Measurements from ENCODE around the gene CEP164. TPM values are rescaled to one million over a fixed set of nuclear protein-coding genes. Genes with fewer than 3 reads are reported as not detected.

Gene CEP164
- total RNA-seq, 2 experiments from 2014 or later = 29.3 to 32.6 TPM

DNA sequence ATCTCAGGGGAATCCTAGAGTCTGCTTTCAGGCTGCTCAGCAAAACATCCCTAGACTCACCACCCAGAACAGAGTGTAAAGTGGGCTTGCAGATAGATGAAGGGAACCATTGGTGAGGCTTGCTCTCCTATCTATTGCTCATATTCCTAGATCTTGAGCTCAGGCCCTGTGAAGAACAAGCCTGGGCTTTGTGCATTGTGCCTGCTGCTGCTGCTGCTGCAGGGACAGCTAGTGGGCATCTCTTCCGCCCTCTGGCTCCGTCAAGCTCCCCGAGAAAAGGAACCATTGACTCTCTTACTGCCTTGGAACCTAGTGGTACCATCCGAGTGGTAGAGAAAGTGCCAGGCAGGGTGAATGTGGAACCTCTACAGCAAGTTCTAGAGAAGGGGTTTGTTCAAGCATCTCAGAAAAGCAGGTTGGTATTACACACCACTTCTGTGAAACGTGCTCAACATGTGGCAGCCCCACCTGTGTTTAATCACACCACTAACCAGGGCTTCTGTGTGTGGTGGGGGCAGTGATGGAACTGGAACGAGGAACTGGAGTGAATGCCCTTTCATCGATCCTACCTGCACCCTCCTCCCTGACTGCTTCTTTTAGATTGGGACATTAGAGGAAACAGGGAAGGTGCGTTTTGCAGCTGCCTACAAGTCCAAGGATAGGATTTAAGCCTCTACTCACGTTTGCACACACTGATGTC is 32.1 kb upstream of the CEP164 start:
- H3K27ac Mint-ChIP-seq = no peak overlapping the region
- no peak for DNase-seq
- ChIA-PET POLR2A (no interaction called here), CTCF (no interaction called here)
- H3K36me3 Mint-ChIP-seq = peaks cover 1% of the 10 kb centered on the region
- H3K4me3 Mint-ChIP-seq = no peak overlapping the region
- H3K9me3 Mint-ChIP-seq = no peaks in the 10 kb centered on the region
- no peaks in the 10 kb centered on the region for H3K27me3 Mint-ChIP-seq
- peaks cover under 1% of the 10 kb centered on the region for H3K4me1 Mint-ChIP-seq (ENCODE audit: low read depth)
- intact Hi-C loops (cut with micrococcal nuclease) = no loop called here

DNA sequence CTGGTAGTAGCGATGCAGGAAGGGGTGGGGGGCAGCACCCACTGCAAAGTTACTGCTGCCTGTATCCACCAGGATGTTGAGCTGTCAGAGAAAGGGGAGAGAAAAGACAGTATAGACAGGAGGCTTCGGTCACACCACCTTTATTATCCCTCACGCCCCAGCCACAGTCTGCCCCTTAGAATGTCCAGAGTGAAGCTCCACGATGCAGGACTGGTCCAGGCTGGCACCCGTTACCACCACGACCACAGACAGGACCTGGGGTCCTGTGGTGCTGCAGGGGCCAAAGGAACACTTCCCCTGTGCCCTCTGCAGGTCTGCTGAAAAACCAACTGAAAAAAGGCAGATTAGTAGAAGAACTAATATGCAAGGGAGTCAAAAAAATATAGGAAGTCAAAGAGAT is 30.8 kb upstream of the CEP164 start:
- intact Hi-C loops (cut with micrococcal nuclease) = no loop called here
- ChIA-PET CTCF (no interaction called here), POLR2A (no interaction called here)
- peaks cover 6% of the 10 kb centered on the region for H3K4me1 Mint-ChIP-seq (ENCODE audit: low read depth)
- H3K27ac Mint-ChIP-seq = no peak overlapping the region
- H3K27me3 Mint-ChIP-seq = no peaks in the 10 kb centered on the region
- peaks cover 1% of the 10 kb centered on the region for H3K36me3 Mint-ChIP-seq
- H3K9me3 Mint-ChIP-seq = no peaks in the 10 kb centered on the region
- H3K4me3 Mint-ChIP-seq = no peak overlapping the region
- no peak for DNase-seq

- intact Hi-C loops (cut with micrococcal nuclease) = no loop called here
- Mint-ChIP-seq H3K36me3 (no peaks in the 10 kb centered on the region), H3K4me3 (no peak overlapping the region), H3K27ac (no peak overlapping the region), H3K27me3 (no peaks in the 10 kb centered on the region), H3K4me1 (ENCODE audit: low read depth) (peaks cover 6% of the 10 kb centered on the region), H3K9me3 (no peaks in the 10 kb centered on the region)
- ChIA-PET POLR2A (no interaction called here), CTCF (interaction anchor here (0.6 kb wide), 1 partner anchor 30 kb away, joined by 3 read pairs; the partner anchor contains the start of gene CEP164)
- no peak for DNase-seq
These were observed 29.5 kb upstream of the CEP164 start for GRCh38 chr11:117298195-117298594.

DNA sequence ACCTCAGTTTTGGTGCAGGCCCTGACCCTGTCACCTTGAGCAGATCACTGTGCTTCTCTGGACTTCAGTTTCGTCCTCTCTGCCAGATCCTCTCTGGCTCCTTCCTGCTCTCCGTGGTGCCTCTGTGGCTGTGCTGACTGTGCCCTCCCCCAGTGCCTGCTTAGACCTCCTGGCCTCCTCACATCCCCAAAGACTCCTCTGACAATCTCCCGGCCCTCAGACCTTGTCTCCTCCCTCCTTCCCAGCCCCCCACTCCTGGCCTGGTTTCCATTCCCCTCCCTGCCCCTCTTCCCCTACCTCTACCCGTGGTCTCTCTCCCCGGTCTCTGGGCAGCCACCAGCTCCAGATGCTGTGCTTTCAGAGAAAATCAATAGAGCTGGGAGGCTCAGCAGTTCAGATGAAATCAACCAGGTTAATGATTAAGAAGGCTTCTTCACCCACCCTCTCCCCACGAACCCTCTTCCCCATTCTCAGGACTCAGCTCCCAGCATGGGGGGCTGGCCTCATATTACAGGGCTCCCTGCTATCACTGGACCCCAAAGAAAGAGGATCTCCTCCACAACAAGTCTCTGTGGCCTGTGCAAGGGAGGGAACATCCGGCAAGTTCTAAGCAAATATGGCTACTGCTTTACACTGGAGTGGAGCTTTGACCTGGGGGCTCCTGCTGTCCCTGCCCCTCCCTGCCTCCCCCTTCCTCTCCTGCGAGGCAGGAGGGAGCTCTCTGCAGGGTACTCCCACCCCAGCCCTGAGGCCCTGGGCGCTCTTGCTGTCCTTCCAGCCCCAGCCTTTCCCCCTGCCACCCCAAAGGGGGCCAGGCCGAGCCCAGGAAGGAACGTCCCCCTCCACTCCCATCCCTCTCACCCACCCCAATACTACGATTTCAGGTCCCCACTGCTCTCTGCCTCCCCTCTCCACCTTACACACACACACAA is 28.0 kb upstream of the CEP164 start:
- POLR2A ChIA-PET = interaction anchor here (0.6 kb wide), 1 partner anchor 16 kb away, joined by 3 read pairs; no protein-coding TSS in a partner anchor
- CTCF ChIA-PET = no interaction called here
- Mint-ChIP-seq H3K36me3 (no peaks in the 10 kb centered on the region), H3K4me1 (ENCODE audit: low read depth) (peaks cover 6% of the 10 kb centered on the region), H3K4me3 (no peak overlapping the region), H3K27ac (no peak overlapping the region), H3K27me3 (no peaks in the 10 kb centered on the region), H3K9me3 (no peaks in the 10 kb centered on the region)
- intact Hi-C loops (cut with micrococcal nuclease) = no loop called here
- DNase-seq = no peak

DNA sequence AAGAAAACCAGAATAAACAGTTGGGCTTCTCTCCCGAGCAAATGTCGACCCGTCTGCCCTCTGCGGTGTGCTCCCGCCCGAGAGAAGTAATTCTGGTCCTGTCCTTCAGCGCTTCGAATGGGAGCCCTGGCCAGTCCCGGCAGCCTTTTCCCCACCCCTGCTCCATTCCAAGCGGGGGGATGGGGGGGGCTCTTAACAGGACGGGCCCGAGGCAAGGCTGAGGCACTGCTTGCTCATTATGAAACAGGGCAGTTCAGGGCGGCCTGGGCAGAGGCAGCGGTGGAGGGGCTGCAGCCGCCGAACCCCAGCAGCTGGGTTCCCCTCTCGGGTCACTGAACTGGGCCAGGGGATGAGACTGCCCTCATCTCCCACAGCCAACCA is 27.4 kb upstream of the CEP164 start:
- POLR2A ChIA-PET = interaction anchor here (0.6 kb wide), 1 partner anchor 17 kb away, joined by 3 read pairs; no protein-coding TSS in a partner anchor
- DNase-seq = no peak
- intact Hi-C loops (cut with micrococcal nuclease) = no loop called here
- H3K27me3 Mint-ChIP-seq = no peaks in the 10 kb centered on the region
- CTCF ChIA-PET = no interaction called here
- H3K9me3 Mint-ChIP-seq = no peaks in the 10 kb centered on the region
- H3K36me3 Mint-ChIP-seq = no peaks in the 10 kb centered on the region
- H3K4me3 Mint-ChIP-seq = no peak overlapping the region
- H3K27ac Mint-ChIP-seq = no peak overlapping the region
- peaks cover 6% of the 10 kb centered on the region for H3K4me1 Mint-ChIP-seq (ENCODE audit: low read depth)

GRCh38 chr11:117300773-117301172 is 26.9 kb upstream of the CEP164 start:
- no peak for DNase-seq
- Mint-ChIP-seq H3K27me3 (no peaks in the 10 kb centered on the region), H3K9me3 (no peaks in the 10 kb centered on the region), H3K27ac (no peak overlapping the region), H3K4me3 (no peak overlapping the region), H3K4me1 (ENCODE audit: low read depth) (peaks cover 6% of the 10 kb centered on the region), H3K36me3 (no peaks in the 10 kb centered on the region)
- intact Hi-C loops (cut with micrococcal nuclease) = no loop called here
- ChIA-PET CTCF (no interaction called here), POLR2A (no interaction called here)

DNA sequence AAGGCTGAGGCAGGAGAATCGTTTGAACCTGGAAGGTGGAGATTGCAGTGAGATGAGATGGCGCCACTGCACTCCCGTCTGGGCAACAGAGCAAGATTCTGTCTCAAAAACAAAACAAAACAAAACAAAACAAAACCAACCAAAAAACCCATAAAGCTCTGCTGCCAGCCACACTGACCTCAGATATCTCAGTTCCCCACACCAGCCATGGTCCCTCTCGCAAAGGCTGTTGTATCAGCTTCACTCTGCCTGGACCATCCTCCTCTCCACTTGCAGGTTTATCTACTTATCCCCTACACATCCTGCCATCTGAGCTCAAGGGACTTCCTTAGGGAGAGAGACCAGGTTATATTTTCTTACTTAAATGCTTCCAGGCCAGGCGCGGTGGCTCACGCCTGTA is 25.4 kb upstream of the CEP164 start:
- H3K27ac Mint-ChIP-seq = no peak overlapping the region
- POLR2A ChIA-PET = no interaction called here
- H3K9me3 Mint-ChIP-seq = no peaks in the 10 kb centered on the region
- DNase-seq = no peak
- H3K4me1 Mint-ChIP-seq (ENCODE audit: low read depth) = peaks cover 6% of the 10 kb centered on the region
- H3K27me3 Mint-ChIP-seq = no peaks in the 10 kb centered on the region
- intact Hi-C loops (cut with micrococcal nuclease) = no loop called here
- H3K36me3 Mint-ChIP-seq = no peaks in the 10 kb centered on the region
- CTCF ChIA-PET = interaction anchor here (1.1 kb wide), 1 partner anchor 14 kb away, joined by 5 read pairs; no protein-coding TSS in a partner anchor
- H3K4me3 Mint-ChIP-seq = no peak overlapping the region

- Mint-ChIP-seq H3K27ac (no peak overlapping the region), H3K4me1 (ENCODE audit: low read depth) (peaks cover 6% of the 10 kb centered on the region), H3K9me3 (no peaks in the 10 kb centered on the region), H3K27me3 (no peaks in the 10 kb centered on the region), H3K4me3 (no peak overlapping the region), H3K36me3 (no peaks in the 10 kb centered on the region)
- intact Hi-C loops (cut with micrococcal nuclease) = no loop called here
- ChIA-PET POLR2A (no interaction called here), CTCF (no interaction called here)
- no peak for DNase-seq
These were observed 24.6 kb upstream of the CEP164 start for GRCh38 chr11:117303101-117303500.

DNA sequence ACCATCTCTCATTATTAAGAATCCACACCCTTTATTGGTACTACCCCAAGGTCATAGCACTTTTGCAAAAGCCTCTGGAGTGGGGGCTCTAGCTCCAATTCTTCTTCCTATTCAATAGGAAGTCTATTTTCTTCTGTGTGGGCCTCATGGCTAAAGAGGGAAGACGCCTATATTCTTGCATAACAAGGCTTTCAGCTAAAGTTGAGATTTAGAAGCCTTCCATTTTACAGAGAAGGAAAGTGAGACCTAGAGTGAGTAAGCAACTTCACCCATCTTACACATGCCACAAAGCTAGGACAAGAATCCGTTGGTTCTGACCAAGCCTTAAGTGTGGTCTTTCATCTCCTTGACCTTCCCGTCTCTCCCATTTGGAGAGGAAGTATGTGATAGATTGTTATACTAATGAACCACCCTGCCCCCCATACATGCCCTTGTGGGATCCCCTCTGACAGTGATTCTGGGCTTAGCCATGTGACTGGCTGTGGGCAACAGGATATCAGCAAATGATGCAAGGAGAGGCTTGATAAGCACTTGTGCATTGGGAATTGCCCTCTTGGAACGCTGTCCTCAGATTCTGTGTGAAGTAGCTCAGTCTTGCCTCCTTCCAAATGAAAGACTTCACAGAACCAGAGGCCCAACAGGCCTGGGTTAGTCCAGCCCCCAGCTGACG is 23.9 kb upstream of the CEP164 start:
- H3K27ac Mint-ChIP-seq = no peak overlapping the region
- H3K4me3 Mint-ChIP-seq = no peak overlapping the region
- intact Hi-C loops (cut with micrococcal nuclease) = no loop called here
- CTCF ChIA-PET = no interaction called here
- H3K27me3 Mint-ChIP-seq = no peaks in the 10 kb centered on the region
- no peak for DNase-seq
- H3K9me3 Mint-ChIP-seq = no peaks in the 10 kb centered on the region
- no peaks in the 10 kb centered on the region for H3K36me3 Mint-ChIP-seq
- H3K4me1 Mint-ChIP-seq (ENCODE audit: low read depth) = peaks cover 6% of the 10 kb centered on the region
- POLR2A ChIA-PET = no interaction called here

GRCh38 chr11:117305145-117305544 is 22.5 kb upstream of the CEP164 start:
- Mint-ChIP-seq H3K27ac (no peak overlapping the region), H3K36me3 (no peaks in the 10 kb centered on the region), H3K4me3 (no peak overlapping the region), H3K9me3 (no peaks in the 10 kb centered on the region), H3K4me1 (ENCODE audit: low read depth) (peaks cover 6% of the 10 kb centered on the region), H3K27me3 (no peaks in the 10 kb centered on the region)
- intact Hi-C loops (cut with micrococcal nuclease) = no loop called here
- ChIA-PET POLR2A (no interaction called here), CTCF (no interaction called here)
- no peak for DNase-seq

- ChIA-PET CTCF (interaction anchor here (0.9 kb wide), 1 partner anchor 22 kb away, joined by 4 read pairs; no protein-coding TSS in a partner anchor), POLR2A (no interaction called here)
- Mint-ChIP-seq H3K36me3 (no peaks in the 10 kb centered on the region), H3K9me3 (no peaks in the 10 kb centered on the region), H3K27ac (no peak overlapping the region), H3K4me1 (ENCODE audit: low read depth) (no peaks in the 10 kb centered on the region), H3K4me3 (no peak overlapping the region), H3K27me3 (no peaks in the 10 kb centered on the region)
- intact Hi-C loops (cut with micrococcal nuclease) = no loop called here
- DNase-seq = no peak
These were observed 18.3 kb upstream of the CEP164 start for GRCh38 chr11:117309310-117309709.

- H3K27me3 Mint-ChIP-seq = peaks cover 11% of the 10 kb centered on the region
- intact Hi-C loops (cut with micrococcal nuclease) = no loop called here
- H3K4me3 Mint-ChIP-seq = no peak overlapping the region
- CTCF ChIA-PET = no interaction called here
- H3K4me1 Mint-ChIP-seq (ENCODE audit: low read depth) = peaks cover 12% of the 10 kb centered on the region
- H3K27ac Mint-ChIP-seq = no peak overlapping the region
- DNase-seq = no peak
- no peaks in the 10 kb centered on the region for H3K9me3 Mint-ChIP-seq
- POLR2A ChIA-PET = no interaction called here
- H3K36me3 Mint-ChIP-seq = no peaks in the 10 kb centered on the region
These were observed 14.6 kb upstream of the CEP164 start for GRCh38 chr11:117313091-117313490.

All from activated CD4-positive, alpha-beta memory T cell treated with anti-CD3 and anti-CD28 coated beads for 36 hours (primary cell).